ENCODE data around the gene PLPP3.
A peak's percentile ranks its signal among the peaks of the same experiment; 100 is the strongest.

Gene PLPP3

DNA sequence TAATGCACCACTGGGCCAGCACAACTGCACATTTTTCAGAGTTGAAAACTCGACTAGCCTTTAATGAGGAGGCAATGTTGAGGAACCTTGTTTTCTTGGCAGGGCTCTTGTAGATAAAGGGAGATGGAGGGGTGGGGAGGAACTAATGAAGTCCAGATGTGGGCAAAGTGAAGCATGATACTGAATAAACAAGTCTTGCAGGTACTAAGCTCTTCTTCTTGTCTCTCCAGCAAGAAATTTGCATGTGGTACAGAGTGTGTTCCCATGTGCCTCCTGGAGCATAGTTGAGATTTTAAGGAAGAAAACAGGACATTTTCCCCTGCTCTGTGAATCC lies 47.0 kb downstream of the PLPP3 start:
- TF ChIP-seq, protein P1, sequence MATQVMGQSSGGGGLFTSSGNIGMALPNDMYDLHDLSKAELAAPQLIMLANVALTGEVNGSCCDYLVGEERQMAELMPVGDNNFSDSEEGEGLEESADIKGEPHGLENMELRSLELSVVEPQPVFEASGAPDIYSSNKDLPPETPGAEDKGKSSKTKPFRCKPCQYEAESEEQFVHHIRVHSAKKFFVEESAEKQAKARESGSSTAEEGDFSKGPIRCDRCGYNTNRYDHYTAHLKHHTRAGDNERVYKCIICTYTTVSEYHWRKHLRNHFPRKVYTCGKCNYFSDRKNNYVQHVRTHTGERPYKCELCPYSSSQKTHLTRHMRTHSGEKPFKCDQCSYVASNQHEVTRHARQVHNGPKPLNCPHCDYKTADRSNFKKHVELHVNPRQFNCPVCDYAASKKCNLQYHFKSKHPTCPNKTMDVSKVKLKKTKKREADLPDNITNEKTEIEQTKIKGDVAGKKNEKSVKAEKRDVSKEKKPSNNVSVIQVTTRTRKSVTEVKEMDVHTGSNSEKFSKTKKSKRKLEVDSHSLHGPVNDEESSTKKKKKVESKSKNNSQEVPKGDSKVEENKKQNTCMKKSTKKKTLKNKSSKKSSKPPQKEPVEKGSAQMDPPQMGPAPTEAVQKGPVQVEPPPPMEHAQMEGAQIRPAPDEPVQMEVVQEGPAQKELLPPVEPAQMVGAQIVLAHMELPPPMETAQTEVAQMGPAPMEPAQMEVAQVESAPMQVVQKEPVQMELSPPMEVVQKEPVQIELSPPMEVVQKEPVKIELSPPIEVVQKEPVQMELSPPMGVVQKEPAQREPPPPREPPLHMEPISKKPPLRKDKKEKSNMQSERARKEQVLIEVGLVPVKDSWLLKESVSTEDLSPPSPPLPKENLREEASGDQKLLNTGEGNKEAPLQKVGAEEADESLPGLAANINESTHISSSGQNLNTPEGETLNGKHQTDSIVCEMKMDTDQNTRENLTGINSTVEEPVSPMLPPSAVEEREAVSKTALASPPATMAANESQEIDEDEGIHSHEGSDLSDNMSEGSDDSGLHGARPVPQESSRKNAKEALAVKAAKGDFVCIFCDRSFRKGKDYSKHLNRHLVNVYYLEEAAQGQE (IDR thresholded peaks at IDR 0.05; ENCODE audit: insufficient read depth in 1 of 2, low read depth in 2 of 2, low read length in 2 of 2), result no peak
- TF ChIP-seq POLR2AphosphoS5 (IDR thresholded peaks at IDR 0.05; ENCODE audit: low read depth, low read length) (0 out of 2 replicates have a peak, but pooled peaks have one; percentile 18), FOXP2 (optimal IDR thresholded peaks at IDR 0.05; ENCODE audit: borderline replicate concordance, extremely low read depth, extremely low read length, insufficient read depth) (no peak)

DNA sequence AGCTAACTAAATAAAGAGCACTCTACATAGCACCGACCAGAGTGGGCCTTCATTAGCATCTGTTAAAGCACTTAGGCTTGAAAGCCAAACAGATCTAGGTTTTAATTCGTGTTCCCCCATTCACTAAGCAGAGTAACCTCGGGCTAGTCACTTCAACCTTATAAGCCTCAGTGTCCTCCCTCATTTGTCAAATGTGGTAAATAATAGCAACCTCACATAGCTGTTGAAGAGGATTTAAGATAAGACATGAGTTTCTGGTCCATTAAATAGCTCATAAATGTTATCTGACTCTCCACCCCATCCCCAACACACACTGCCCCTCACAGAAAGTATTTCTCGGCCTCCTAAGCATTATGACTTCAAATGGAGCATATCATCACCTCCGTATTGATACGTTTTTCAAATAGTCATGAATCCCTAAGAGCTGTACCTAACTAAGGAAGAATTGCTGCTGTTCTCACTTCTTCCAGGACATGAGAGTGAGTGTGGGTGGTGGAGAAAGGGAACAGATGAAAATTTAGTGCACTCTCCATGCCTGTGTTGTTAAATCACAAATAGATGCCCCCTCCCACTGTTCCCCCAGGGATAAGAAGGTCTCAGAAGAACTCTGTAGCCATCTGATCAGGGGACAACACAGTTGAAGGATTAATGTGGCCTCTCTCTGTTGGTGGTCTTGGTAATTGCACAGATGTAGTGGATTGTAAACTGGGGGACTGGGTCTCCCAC lies 47.6 kb downstream of the PLPP3 start:
- TF ChIP-seq POLR2AphosphoS5 (IDR thresholded peaks at IDR 0.05; ENCODE audit: low read depth, low read length) (no peak), SIN3A (IDR thresholded peaks at IDR 0.05; ENCODE audit: borderline replicate concordance, insufficient read depth, low read length) (no peak), FOXP2 (optimal IDR thresholded peaks at IDR 0.05; ENCODE audit: borderline replicate concordance, extremely low read depth, extremely low read length, insufficient read depth) (no peak), TAF1 (IDR thresholded peaks at IDR 0.05; ENCODE audit: borderline replicate concordance, insufficient read depth, low read length) (no peak)
- TF ChIP-seq, protein P1 (IDR thresholded peaks at IDR 0.05; ENCODE audit: insufficient read depth in 1 of 2, low read depth in 2 of 2, low read length in 2 of 2), result no peak

DNA sequence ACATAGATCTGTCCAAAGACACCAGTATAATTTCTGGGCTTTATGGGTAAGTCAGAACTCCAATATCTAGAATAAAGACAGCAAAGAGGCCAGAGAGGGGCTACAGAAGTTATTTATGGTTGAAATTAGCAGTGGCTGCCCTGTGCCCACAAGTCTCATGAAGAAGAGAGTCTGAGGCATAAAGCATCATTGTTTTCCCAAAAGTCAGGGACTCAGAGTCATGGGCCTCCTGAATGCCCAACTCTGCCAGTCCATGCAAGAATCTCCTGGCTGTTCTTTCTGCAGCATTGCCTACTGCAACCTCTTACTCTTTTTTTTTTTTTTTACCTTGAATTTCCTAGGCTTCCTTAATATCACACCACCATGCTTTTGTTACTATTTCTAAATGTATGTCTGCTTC lies 49.6 kb downstream of the PLPP3 start:
- TF ChIP-seq, protein P1 (IDR thresholded peaks at IDR 0.05; ENCODE audit: insufficient read depth in 1 of 2, low read depth in 2 of 2, low read length in 2 of 2), result no peak
- TF ChIP-seq SIN3A (IDR thresholded peaks at IDR 0.05; ENCODE audit: borderline replicate concordance, insufficient read depth, low read length), result no peak
- TF ChIP-seq TAF1 (IDR thresholded peaks at IDR 0.05; ENCODE audit: borderline replicate concordance, insufficient read depth, low read length), result no peak
- no peak for TF ChIP-seq POLR2AphosphoS5 (IDR thresholded peaks at IDR 0.05; ENCODE audit: low read depth, low read length)
- no peak for TF ChIP-seq FOXP2 (optimal IDR thresholded peaks at IDR 0.05; ENCODE audit: borderline replicate concordance, extremely low read depth, extremely low read length, insufficient read depth)

DNA sequence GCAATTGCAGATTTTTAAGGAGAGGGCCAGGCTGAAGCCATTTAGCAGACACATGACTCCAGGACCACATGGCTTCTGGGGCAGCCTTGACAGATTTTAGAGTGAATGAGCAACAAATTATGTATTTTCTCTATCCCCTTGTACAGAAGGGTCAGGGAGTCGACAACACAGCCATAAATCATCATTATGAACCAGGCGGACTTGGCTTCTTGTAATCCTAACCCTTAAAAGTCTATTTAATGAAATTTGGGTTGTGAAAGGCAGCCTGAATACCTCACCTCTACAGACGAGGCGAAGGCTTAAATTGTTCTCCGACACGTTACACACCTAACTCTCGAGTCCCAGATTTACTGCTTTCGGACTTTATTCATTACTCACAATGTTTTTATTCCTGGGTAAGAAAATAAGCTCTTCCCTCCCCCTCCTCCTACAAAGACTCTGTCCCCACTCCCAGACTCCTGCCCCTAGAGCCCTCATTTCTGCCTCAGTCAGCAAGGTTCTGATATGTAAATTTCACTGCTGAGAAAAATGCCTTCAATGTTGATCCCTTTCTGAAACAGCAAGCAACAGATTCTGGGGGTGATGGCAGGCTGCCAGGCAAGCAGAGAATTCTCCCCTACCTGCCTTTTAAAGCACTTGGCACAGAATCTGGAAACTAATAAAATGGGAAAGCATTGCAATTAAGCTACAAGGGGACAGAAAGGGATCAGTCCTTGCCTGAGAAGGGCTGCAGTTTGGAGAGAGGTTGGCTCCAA lies 51.6 kb downstream of the PLPP3 start:
- TF ChIP-seq TAF1 (IDR thresholded peaks at IDR 0.05; ENCODE audit: borderline replicate concordance, insufficient read depth, low read length) (no peak), SIN3A (IDR thresholded peaks at IDR 0.05; ENCODE audit: borderline replicate concordance, insufficient read depth, low read length) (no peak), POLR2AphosphoS5 (IDR thresholded peaks at IDR 0.05; ENCODE audit: low read depth, low read length) (no peak), FOXP2 (optimal IDR thresholded peaks at IDR 0.05; ENCODE audit: borderline replicate concordance, extremely low read depth, extremely low read length, insufficient read depth) (no peak)
- TF ChIP-seq, protein P1 (IDR thresholded peaks at IDR 0.05; ENCODE audit: insufficient read depth in 1 of 2, low read depth in 2 of 2, low read length in 2 of 2), result no peak

All from PFSK-1 (cell line).